GM23248 (cell line): Measurements from ENCODE around the gene ALK. TPM values are rescaled to one million over a fixed set of nuclear protein-coding genes. Genes with fewer than 3 reads are reported as not detected.

Experiments
- DNase-seq: peaks from one replicate; pipeline ENCODE4 v3.0.0-alpha.2; 2015
- H2AFZ ChIP-seq: fragments of 200-600 bp; sonication (generic); 2 replicates; pipeline ENCODE4 v1.6.1; 2016; ENCODE audit warnings: antibody characterized with exemption
- H3F3A ChIP-seq: fragments of 200-600 bp; sonication (generic); 2 replicates; pipeline ENCODE4 v1.6.1; 2016; ENCODE audit warnings: mild to moderate bottlenecking, antibody characterized with exemption, mixed run types; ENCODE audit not compliant: insufficient read depth
- H3K27ac ChIP-seq: fragments of 200-600 bp; sonication (generic); 2 replicates; pipeline ENCODE4 v1.5.1; 2016; ENCODE audit warnings: mild to moderate bottlenecking
- H3K27me3 ChIP-seq: fragments of 200-600 bp; sonication (generic); replicated peaks from 2 replicates; pipeline ENCODE4 v1.6.1; 2016; ENCODE audit warnings: mild to moderate bottlenecking; ENCODE audit not compliant: insufficient read depth
- H3K36me3 ChIP-seq: fragments of 200-600 bp; sonication (generic); 2 replicates; pipeline ENCODE4 v1.6.1; 2016; ENCODE audit warnings: low read depth, mild to moderate bottlenecking
- H3K4me1 ChIP-seq: fragments of 200-600 bp; sonication (generic); 2 replicates; pipeline ENCODE4 v1.6.1; 2016; ENCODE audit warnings: mild to moderate bottlenecking; ENCODE audit not compliant: insufficient read depth
- H3K4me2 ChIP-seq: fragments of 200-600 bp; sonication (generic); one replicate; pipeline ENCODE4 v1.6.1; 2016; ENCODE audit warnings: mild to moderate bottlenecking; ENCODE audit not compliant: unreplicated experiment
- H3K4me3 ChIP-seq: fragments of 200-600 bp; sonication (generic); 2 replicates; pipeline ENCODE4 v1.5.1; 2016; ENCODE audit warnings: mild to moderate bottlenecking
- H3K79me2 ChIP-seq: fragments of 200-600 bp; sonication (generic); 2 replicates; pipeline ENCODE4 v1.6.1; 2016; ENCODE audit warnings: mild to moderate bottlenecking; ENCODE audit not compliant: insufficient read depth
- H3K9ac ChIP-seq: fragments of 200-600 bp; sonication (generic); 2 replicates; pipeline ENCODE4 v1.6.1; 2016; ENCODE audit warnings: mild to moderate bottlenecking
- H3K9me2 ChIP-seq: fragments of 200-600 bp; sonication (generic); 2 replicates; pipeline ENCODE4 v1.6.1; 2016; ENCODE audit warnings: mixed run types, mild to moderate bottlenecking, moderate library complexity; ENCODE audit not compliant: insufficient read depth
- H3K9me3 ChIP-seq: fragments of 200-600 bp; sonication (generic); one replicate; pipeline ENCODE4 v1.6.1; 2017; ENCODE audit warnings: low read depth
- H4K20me1 ChIP-seq: fragments of 200-600 bp; sonication (generic); 2 replicates; pipeline ENCODE4 v1.6.0; 2016; ENCODE audit not compliant: insufficient read depth
- EZH2 ChIP-seq: fragments of 200-600 bp; sonication (generic); IDR thresholded peaks from 2 replicates; pipeline ENCODE4 v1.6.1; 2018; ENCODE audit warnings: antibody characterized with exemption, mild to moderate bottlenecking; ENCODE audit not compliant: insufficient read depth, poor library complexity, severe bottlenecking
- EZH2phosphoT487 ChIP-seq: fragments of 200-600 bp; sonication (generic); IDR thresholded peaks from 2 replicates; pipeline ENCODE4 v1.6.1; 2018; ENCODE audit warnings: antibody characterized with exemption, moderate library complexity, mild to moderate bottlenecking, low read depth; ENCODE audit not compliant: insufficient read depth
- WGBS, 2 experiments: methylation state at CpG; one replicate each; pipeline ENCODE4 v1.1.6; 2015 to 2017; ENCODE audit warnings: low lambda C conversion rate in 2 of 2, low coverage in 1 of 2; ENCODE audit errors: missing lambda C conversion rate in 2 of 2; 5-methylcytosine and 5-hydroxymethylcytosine counted together
- in situ Hi-C: fragments of 300-500 bp; cut with MboI; formaldehyde crosslinking; loops from 2 replicates; pipeline ENCODE4 v1.15.0; 2020
- polyA plus RNA-seq: library from polyadenylated mRNA; unstranded; fragments of >200 nt; fragmentation: Nextera tagmentation; extraction: Ambion mirVana; gene quantifications from 2 replicates; pipeline ENCODE4 v1.2.1, GENCODE V29; 2016
- total RNA-seq: library from RNA; depleted of rRNA; stranded (reverse); fragments of >200 nt; shearing (Covaris generic); gene quantifications from 2 replicates; pipeline ENCODE4 v1.2.3, GENCODE V29; 2014

ALK gene
- total and polyA plus RNA-seq, 2 experiments from 2014 or later: under 0.01 to 0.05 TPM

DNA sequence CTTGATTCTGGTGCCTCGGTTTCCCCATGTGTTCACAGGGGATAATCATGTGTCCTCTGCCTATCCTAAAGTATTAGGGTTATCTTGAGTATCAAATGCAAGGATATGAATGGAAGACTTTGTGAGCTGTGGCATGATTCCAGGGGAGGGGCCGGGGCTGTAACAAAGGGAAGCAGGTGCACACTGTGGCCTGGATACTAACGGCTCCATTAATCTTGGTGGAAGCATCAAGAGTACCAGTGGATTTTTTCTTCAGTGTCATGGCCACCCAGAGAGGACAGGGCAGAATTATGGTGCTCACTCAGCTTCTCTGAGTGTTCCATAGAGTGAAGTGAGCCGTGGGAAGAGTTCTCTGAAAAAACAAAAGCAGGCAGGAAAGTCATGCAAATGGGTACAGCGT, 320.1 kb downstream of the ALK start:
- no peaks in the 10 kb centered on the region for H3K79me2 ChIP-seq
- no peak overlapping the region for H2AFZ ChIP-seq
- TF ChIP-seq EZH2phosphoT487 (no peak), EZH2 (no peak)
- WGBS, 2 experiments: 63 to 71% methylated on average over 5 of the region's 5 CpGs
- no peaks in the 10 kb centered on the region for H4K20me1 ChIP-seq
- no peak overlapping the region for H3K4me3 ChIP-seq
- H3F3A ChIP-seq: peaks cover 8% of the 10 kb centered on the region; the same call in 1 of the 2 replicates
- no peak for DNase-seq
- no peak overlapping the region for H3K4me2 ChIP-seq
- no peak overlapping the region for H3K9ac ChIP-seq
- H3K27me3 ChIP-seq: no peaks in the 10 kb centered on the region
- no peak overlapping the region for H3K27ac ChIP-seq
- H3K9me3 ChIP-seq: no peaks in the 10 kb centered on the region
- no peaks in the 10 kb centered on the region for H3K9me2 ChIP-seq
- H3K4me1 ChIP-seq: peaks cover 7% of the 10 kb centered on the region
- H3K36me3 ChIP-seq: no peaks in the 10 kb centered on the region
- in situ Hi-C loops: no loop called here

- H4K20me1 ChIP-seq: no peaks in the 10 kb centered on the region
- no peak overlapping the region for H3K9ac ChIP-seq
- no peaks in the 10 kb centered on the region for H3K79me2 ChIP-seq
- H3K4me1 ChIP-seq: no peaks in the 10 kb centered on the region
- TF ChIP-seq EZH2phosphoT487: no peak
- TF ChIP-seq EZH2: no peak
- H3K4me2 ChIP-seq: no peak overlapping the region
- no peaks in the 10 kb centered on the region for H3F3A ChIP-seq
- H3K27ac ChIP-seq: no peak overlapping the region
- H3K9me2 ChIP-seq: no peaks in the 10 kb centered on the region
- WGBS, 2 experiments: 77 to 82% methylated on average over 4 of the region's 4 CpGs
- no peak for DNase-seq
- no peak overlapping the region for H2AFZ ChIP-seq
- H3K9me3 ChIP-seq: no peaks in the 10 kb centered on the region
- no peak overlapping the region for H3K4me3 ChIP-seq
- 0 out of 2 replicates have a peak, but pooled peaks cover 4% of the 10 kb centered on the region for H3K27me3 ChIP-seq
- in situ Hi-C loops: no loop called here
- H3K36me3 ChIP-seq: no peaks in the 10 kb centered on the region
These were observed 321.4 kb downstream of the ALK start for GRCh38 chr2:29599946-29600345.

- Histone ChIP-seq H3K9me2 (no peaks in the 10 kb centered on the region), H4K20me1 (no peaks in the 10 kb centered on the region), H3K79me2 (no peaks in the 10 kb centered on the region), H3K4me3 (no peak overlapping the region), H3K9ac (no peak overlapping the region), H2AFZ (no peak overlapping the region), H3K27me3 (0 out of 2 replicates have a peak, but pooled peaks cover 11% of the 10 kb centered on the region), H3K4me2 (no peak overlapping the region), H3K9me3 (no peaks in the 10 kb centered on the region), H3K4me1 (no peaks in the 10 kb centered on the region), H3F3A (no peaks in the 10 kb centered on the region), H3K27ac (no peak overlapping the region), H3K36me3 (no peaks in the 10 kb centered on the region)
- in situ Hi-C loops: no loop called here
- TF ChIP-seq EZH2 (no peak), EZH2phosphoT487 (no peak)
- DNase-seq: no peak
- WGBS, 2 experiments: 36 to 51% methylated on average over 2 of the region's 2 CpGs
These were observed 322.4 kb downstream of the ALK start for GRCh38 chr2:29598978-29599377.

GRCh38 chr2:29597035-29597434, 324.4 kb downstream of the ALK start:
- TF ChIP-seq EZH2: no peak
- no peak for TF ChIP-seq EZH2phosphoT487
- H2AFZ ChIP-seq: no peak overlapping the region
- no peaks in the 10 kb centered on the region for H3K9me2 ChIP-seq
- H3K9me3 ChIP-seq: no peaks in the 10 kb centered on the region
- 64 to 73% methylated on average over 5 of the region's 5 CpGs for WGBS, 2 experiments
- no peak overlapping the region for H3K4me2 ChIP-seq
- no peak overlapping the region for H3K27ac ChIP-seq
- no peaks in the 10 kb centered on the region for H3F3A ChIP-seq
- 0 out of 2 replicates have a peak, but pooled peaks cover 11% of the 10 kb centered on the region for H3K27me3 ChIP-seq
- no peaks in the 10 kb centered on the region for H3K79me2 ChIP-seq
- H3K9ac ChIP-seq: no peak overlapping the region
- H3K36me3 ChIP-seq: no peaks in the 10 kb centered on the region
- H3K4me3 ChIP-seq: no peak overlapping the region
- no peaks in the 10 kb centered on the region for H3K4me1 ChIP-seq
- in situ Hi-C loops: no loop called here
- DNase-seq: no peak
- no peaks in the 10 kb centered on the region for H4K20me1 ChIP-seq

DNA sequence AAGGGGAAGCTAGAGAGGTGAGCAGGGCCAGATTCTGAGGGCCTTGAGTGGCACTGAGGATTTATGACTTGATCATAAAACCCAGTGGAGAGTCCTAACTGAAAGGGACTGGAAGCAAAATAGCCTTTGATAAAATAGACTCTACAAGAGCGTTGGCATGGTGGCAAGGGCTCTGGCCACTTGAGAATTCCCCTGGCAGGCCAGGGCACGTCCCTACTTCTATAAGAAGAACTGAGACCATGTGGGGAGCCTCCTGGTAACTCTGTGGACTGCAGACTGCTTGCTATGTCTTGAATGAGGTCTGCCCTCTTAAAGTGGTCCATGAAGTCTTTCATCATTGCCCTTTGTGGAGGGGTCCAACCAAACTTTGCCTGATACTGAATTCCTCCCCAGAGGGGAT, 324.8 kb downstream of the ALK start:
- whole genome bisulfite sequencing, 2 experiments: 0 to 40% methylated on average over 2 of the region's 2 CpGs
- 0 out of 2 replicates have a peak, but pooled peaks cover 11% of the 10 kb centered on the region for H3K27me3 ChIP-seq
- H3F3A ChIP-seq: no peaks in the 10 kb centered on the region
- no peaks in the 10 kb centered on the region for H3K9me3 ChIP-seq
- H2AFZ ChIP-seq: no peak overlapping the region
- H3K4me2 ChIP-seq: no peak overlapping the region
- no peak overlapping the region for H3K9ac ChIP-seq
- H3K9me2 ChIP-seq: no peaks in the 10 kb centered on the region
- no peak for DNase-seq
- H3K79me2 ChIP-seq: no peaks in the 10 kb centered on the region
- no peak overlapping the region for H3K4me3 ChIP-seq
- no peaks in the 10 kb centered on the region for H4K20me1 ChIP-seq
- in situ Hi-C loops: no loop called here
- H3K4me1 ChIP-seq: no peaks in the 10 kb centered on the region
- TF ChIP-seq EZH2phosphoT487 (no peak), EZH2 (no peak)
- no peak overlapping the region for H3K27ac ChIP-seq
- no peaks in the 10 kb centered on the region for H3K36me3 ChIP-seq
